Astrocyte (in vitro differentiated cells and primary cell): ENCODE measurements around the gene ZNF687. TPM values are rescaled to one million over a fixed set of nuclear protein-coding genes. Genes with fewer than 3 reads are reported as not detected.

ENCODE experiments used
- DNase-seq: peaks from one replicate; pipeline ENCODE4 v3.0.0-alpha.2; 2010; ENCODE audit warnings: low read depth
- FAIRE-seq: peaks from 2 replicates; lab custom pipeline; 2011; peaks lifted over from hg19 to GRCh38; lab: Jason Lieb, UNC
- H2AFZ ChIP-seq: 2 replicates; pipeline ENCODE4 v1.6.0; 2012; ENCODE audit warnings: low read depth, low read length, inconsistent platforms
- H3K27ac ChIP-seq: 2 replicates; pipeline ENCODE4 v1.5.1; 2011; ENCODE audit warnings: low read depth, low read length, inconsistent platforms
- H3K27me3 ChIP-seq: 2 replicates; pipeline ENCODE4 v1.6.0; 2011; ENCODE audit warnings: low read length, inconsistent platforms; ENCODE audit not compliant: insufficient read depth
- H3K36me3 ChIP-seq: 2 replicates; pipeline ENCODE4 v1.5.1; 2011; ENCODE audit warnings: low read length, inconsistent platforms; ENCODE audit not compliant: insufficient read depth
- H3K4me1 ChIP-seq: 2 replicates; pipeline ENCODE4 v1.5.1; 2011; ENCODE audit warnings: low read length, inconsistent platforms; ENCODE audit not compliant: insufficient read depth
- H3K4me2 ChIP-seq: 2 replicates; pipeline ENCODE4 v1.6.0; 2012; ENCODE audit warnings: low read length, inconsistent platforms
- H3K4me3 ChIP-seq: 2 replicates; pipeline ENCODE4 v1.5.1; 2011; ENCODE audit warnings: low read depth, mild to moderate bottlenecking, low read length, inconsistent platforms; ENCODE audit not compliant: insufficient read depth
- H3K79me2 ChIP-seq: 2 replicates; pipeline ENCODE4 v1.6.0; 2012; ENCODE audit warnings: mild to moderate bottlenecking, low read length, inconsistent platforms; ENCODE audit not compliant: insufficient read depth
- H3K9ac ChIP-seq: 2 replicates; pipeline ENCODE4 v1.6.0; 2012; ENCODE audit warnings: mild to moderate bottlenecking, low read length, inconsistent platforms
- H3K9me3 ChIP-seq: 2 replicates; pipeline ENCODE4 v1.5.1; 2012; ENCODE audit warnings: low read depth, mild to moderate bottlenecking, low read length, inconsistent platforms; ENCODE audit not compliant: insufficient read depth
- H4K20me1 ChIP-seq: 2 replicates; pipeline ENCODE4 v1.6.0; 2012; ENCODE audit warnings: low read length, inconsistent platforms; ENCODE audit not compliant: insufficient read depth
- H3K27ac Mint-ChIP-seq: one replicate; pipeline ENCODE4 v1.8.0; 2021; ENCODE audit warnings: mild to moderate bottlenecking, mixed read lengths; ENCODE audit not compliant: unreplicated experiment
- H3K27me3 Mint-ChIP-seq: one replicate; pipeline ENCODE4 v1.8.0; 2021; ENCODE audit warnings: low read depth, mixed read lengths; ENCODE audit not compliant: unreplicated experiment
- H3K36me3 Mint-ChIP-seq: one replicate; pipeline ENCODE4 v1.8.0; 2021; ENCODE audit warnings: low read depth, mixed read lengths; ENCODE audit not compliant: unreplicated experiment
- H3K4me1 Mint-ChIP-seq: one replicate; pipeline ENCODE4 v1.8.0; 2021; ENCODE audit warnings: low read depth, mixed read lengths; ENCODE audit not compliant: unreplicated experiment
- H3K4me3 Mint-ChIP-seq: one replicate; pipeline ENCODE4 v1.8.0; 2021; ENCODE audit warnings: mild to moderate bottlenecking, moderate library complexity, mixed read lengths; ENCODE audit not compliant: unreplicated experiment
- H3K9me3 Mint-ChIP-seq: one replicate; pipeline ENCODE4 v1.8.0; 2021; ENCODE audit warnings: mild to moderate bottlenecking, mixed read lengths; ENCODE audit not compliant: unreplicated experiment
- CTCF ChIP-seq: IDR thresholded peaks from 2 replicates; pipeline ENCODE4 v1.5.1; 2011; ENCODE audit warnings: low read depth, mild to moderate bottlenecking, inconsistent platforms, low read length, moderate library complexity; ENCODE audit not compliant: insufficient read depth
- EZH2 ChIP-seq: IDR thresholded peaks from 2 replicates; pipeline ENCODE4 v1.6.1; 2012; ENCODE audit warnings: mild to moderate bottlenecking, low read length, inconsistent platforms; ENCODE audit not compliant: insufficient read depth
- total RNA-seq: library from RNA; stranded (reverse); gene quantifications from 2 replicates; pipeline ENCODE4 v1.2.1, GENCODE V29; 2021

Gene ZNF687
- total RNA-seq, 1 donor from 2014 or later = 15.4 TPM

- no peaks in the 10 kb centered on the region for H3K27me3 Mint-ChIP-seq
- no peak overlapping the region for H3K4me2 ChIP-seq
- peaks cover 43% of the 10 kb centered on the region for H3K36me3 Mint-ChIP-seq
- peaks cover 50% of the 10 kb centered on the region for H4K20me1 ChIP-seq
- no peaks in the 10 kb centered on the region for H3K9me3 ChIP-seq
- no peak for FAIRE-seq
- H3K4me3 Mint-ChIP-seq = no peak overlapping the region
- peak overlapping the region; percentile 87 for H3K27ac Mint-ChIP-seq
- no peak overlapping the region for H3K9ac ChIP-seq
- H3K4me3 ChIP-seq = no peak overlapping the region
- TF ChIP-seq CTCF = no peak
- TF ChIP-seq EZH2 = no peak
- peaks cover 5% of the 10 kb centered on the region for H3K4me1 Mint-ChIP-seq
- no peak overlapping the region for H3K27ac ChIP-seq
- peaks cover 28% of the 10 kb centered on the region for H3K79me2 ChIP-seq
- H3K27me3 ChIP-seq = no peaks in the 10 kb centered on the region
- H3K9me3 Mint-ChIP-seq = no peaks in the 10 kb centered on the region
- no peak overlapping the region for H2AFZ ChIP-seq
- DNase-seq = no peak
- no peaks in the 10 kb centered on the region for H3K4me1 ChIP-seq
- peaks cover 18% of the 10 kb centered on the region for H3K36me3 ChIP-seq
Observed at GRCh38 chr1:151289080-151289935, 7.2 kb downstream of the ZNF687 start.

GRCh38 chr1:151289991-151290708 is 8.1 kb downstream of the ZNF687 start:
- Histone ChIP-seq H3K4me3 (no peak overlapping the region), H3K4me2 (no peak overlapping the region), H3K9me3 (no peaks in the 10 kb centered on the region), H2AFZ (no peak overlapping the region), H3K9ac (no peak overlapping the region), H3K4me1 (no peaks in the 10 kb centered on the region), H3K27ac (no peak overlapping the region), H4K20me1 (peaks cover 45% of the 10 kb centered on the region), H3K27me3 (no peaks in the 10 kb centered on the region), H3K79me2 (peaks cover 20% of the 10 kb centered on the region), H3K36me3 (peaks cover 25% of the 10 kb centered on the region)
- H3K4me3 Mint-ChIP-seq = no peak overlapping the region
- H3K27me3 Mint-ChIP-seq = no peaks in the 10 kb centered on the region
- peaks cover 3% of the 10 kb centered on the region for H3K4me1 Mint-ChIP-seq
- H3K27ac Mint-ChIP-seq = no peak overlapping the region
- H3K9me3 Mint-ChIP-seq = no peaks in the 10 kb centered on the region
- no peak for FAIRE-seq
- H3K36me3 Mint-ChIP-seq = peaks cover 41% of the 10 kb centered on the region
- no peak for DNase-seq
- TF ChIP-seq CTCF (no peak), EZH2 (no peak)
